Stimulated activated naive CD4-positive, alpha-beta T cell treated with Interleukin-2 at 50 U/mL for 16 hours (primary cell): Measurements from ENCODE around the gene KIAA1958.
"Not testable (repeated sequence)": the region's sequence is repeated elsewhere in the genome, so short reads cannot be mapped to it uniquely, and the experiment has no call there.

Source experiments
- DNase-seq: peaks from one replicate; lab custom pipeline; 2025; lab: John Stamatoyannopoulos, UW

The KIAA1958 gene

DNA sequence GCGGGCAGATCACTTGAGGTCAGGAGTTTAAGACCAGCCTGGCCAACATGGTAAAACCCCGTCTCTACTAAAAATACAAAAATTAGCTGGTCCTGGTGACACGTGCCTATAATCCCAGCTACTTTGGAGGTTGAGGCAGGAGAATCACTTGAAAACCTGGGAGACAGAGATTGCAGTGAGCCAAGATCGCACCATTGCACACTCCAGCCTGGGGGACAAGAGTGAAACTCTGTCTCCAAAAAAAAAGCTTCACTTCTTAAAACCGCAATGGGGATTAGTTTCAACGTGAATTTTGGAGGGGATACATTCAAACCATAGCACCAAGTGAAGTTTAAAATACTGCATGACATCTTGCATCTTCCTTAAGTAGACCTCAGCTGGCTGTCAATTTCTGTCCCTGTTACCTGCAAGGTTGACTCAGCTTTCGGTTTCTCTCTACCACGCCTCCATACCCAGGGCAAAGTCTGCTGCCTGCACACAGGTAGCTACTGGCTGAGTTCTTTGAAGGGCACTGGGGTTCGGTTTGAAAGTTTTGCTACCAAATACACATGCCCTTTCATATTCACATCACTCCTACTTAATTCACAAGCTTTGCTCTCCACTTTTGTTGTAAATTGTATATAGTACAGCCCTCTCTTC, 69.3 kb downstream of the KIAA1958 start:
- DNase-seq, result no peak

DNA sequence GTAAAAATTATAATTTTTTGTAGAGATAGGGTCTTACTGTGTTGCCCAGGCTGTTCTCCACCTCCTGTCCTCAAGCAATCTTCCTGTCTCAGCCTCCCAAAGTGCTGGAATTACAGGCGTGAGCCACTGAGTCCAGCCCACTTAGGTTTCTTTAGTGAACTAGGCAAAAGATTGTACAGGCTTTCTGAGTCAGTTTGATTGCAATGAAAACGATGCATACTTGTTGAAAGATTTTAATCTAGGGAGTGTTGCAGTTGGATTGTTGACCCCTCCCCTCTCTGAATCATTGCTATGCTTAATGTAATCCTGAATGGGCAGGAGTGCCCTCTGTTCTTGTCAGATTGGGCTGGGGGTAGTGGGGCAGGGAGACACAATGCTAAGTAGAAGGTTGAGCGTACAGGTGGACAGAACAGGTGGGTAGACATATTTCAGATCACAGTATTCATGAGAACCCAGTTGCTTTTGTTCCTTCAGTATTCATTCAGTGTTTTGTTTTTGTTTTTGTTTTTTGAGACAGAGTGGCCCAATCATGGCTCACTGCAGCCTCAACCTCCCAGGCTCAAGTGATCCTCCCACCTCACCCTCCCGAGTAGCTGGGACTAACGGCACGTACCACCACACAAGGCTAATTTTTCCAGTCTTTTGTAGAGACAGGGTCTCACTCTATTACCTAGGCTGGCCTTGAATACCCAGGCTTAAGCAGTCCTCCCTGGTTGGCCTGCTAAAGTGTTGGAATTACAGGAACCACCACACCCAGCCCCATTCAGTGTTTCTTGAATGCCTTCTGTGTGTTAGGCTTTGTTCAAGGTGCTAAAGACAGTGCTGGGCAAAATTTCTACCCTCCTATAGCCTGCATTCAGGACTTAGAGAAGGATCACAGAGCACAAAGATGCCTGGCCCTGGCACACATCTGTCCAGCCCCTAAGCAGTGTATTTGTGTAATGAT, 70.1 kb downstream of the KIAA1958 start:
- DNase-seq, result no peak

DNA sequence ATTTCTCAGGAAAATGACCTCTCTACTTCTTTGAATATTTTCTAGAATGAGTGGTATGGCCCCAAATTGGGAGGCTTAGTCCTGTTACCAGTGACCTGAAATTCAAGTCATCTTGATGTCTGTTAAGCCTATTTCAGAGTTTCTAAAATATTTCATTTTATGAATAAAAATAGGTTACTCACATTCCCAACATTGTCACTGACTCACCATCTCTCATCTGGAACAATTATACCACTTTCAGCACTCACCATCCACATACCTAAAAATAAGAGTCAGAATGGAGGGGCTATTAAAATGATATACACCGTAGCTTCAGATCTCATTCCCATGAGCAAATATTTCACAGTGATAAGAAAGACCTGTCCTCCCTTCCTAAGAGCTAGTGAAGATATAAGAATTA, 71.8 kb downstream of the KIAA1958 start:
- no peak for DNase-seq

DNA sequence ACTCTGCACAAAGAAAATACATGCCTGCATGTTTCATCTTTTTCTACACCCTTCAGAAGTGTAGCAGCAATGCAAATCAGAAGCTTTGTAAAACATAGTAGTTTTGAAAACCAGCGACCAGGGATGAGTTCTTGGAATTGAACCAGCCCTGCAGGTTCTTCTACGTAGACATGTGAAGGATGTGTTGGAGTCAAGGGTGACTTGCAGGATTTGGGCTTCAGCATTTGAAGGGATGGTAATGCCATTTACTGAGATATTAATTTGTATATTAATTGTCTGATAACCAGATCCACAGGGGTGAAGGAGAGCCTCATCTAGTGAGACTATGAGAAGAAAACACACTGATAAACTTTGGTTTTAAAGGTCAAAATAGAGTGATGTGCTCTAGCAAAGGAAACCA, 72.4 kb downstream of the KIAA1958 start:
- DNase-seq, result no peak

DNA sequence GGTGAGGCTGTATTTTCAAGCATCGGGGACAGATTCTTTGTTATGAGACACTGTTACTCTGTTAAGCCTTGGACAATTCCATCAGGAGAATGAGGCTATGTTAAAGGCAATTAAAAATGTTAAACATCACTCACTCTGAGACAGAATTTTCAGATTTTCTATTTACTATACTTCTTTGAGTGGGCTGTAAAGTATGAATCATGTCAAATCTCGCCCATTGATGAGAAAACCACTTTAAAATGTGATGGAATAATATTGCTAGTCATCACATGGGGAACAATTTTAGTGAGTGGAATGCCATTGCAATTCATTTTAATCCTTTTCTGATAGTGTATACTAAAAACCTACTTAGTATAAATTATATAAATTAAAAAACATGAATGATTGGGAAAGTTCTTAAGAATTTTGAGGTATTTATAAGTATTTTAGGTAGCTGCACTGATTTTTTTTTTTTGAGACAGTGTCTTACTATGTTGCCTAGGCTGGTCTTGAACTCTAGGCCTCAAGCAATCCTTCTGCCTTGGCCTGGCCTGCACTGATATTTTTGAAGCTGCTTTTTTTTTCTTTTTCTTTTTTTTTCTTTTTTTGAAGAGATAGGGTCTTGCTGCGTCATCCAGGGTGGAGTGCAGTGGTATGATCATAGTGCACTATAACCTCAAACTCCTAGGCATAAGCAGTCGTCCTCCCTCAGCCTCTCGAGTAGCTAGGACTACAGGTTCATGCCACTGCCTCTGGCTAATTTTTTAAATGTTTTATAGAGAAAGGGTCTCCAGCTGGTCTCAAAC, 73.2 kb downstream of the KIAA1958 start:
- no peak for DNase-seq

DNA sequence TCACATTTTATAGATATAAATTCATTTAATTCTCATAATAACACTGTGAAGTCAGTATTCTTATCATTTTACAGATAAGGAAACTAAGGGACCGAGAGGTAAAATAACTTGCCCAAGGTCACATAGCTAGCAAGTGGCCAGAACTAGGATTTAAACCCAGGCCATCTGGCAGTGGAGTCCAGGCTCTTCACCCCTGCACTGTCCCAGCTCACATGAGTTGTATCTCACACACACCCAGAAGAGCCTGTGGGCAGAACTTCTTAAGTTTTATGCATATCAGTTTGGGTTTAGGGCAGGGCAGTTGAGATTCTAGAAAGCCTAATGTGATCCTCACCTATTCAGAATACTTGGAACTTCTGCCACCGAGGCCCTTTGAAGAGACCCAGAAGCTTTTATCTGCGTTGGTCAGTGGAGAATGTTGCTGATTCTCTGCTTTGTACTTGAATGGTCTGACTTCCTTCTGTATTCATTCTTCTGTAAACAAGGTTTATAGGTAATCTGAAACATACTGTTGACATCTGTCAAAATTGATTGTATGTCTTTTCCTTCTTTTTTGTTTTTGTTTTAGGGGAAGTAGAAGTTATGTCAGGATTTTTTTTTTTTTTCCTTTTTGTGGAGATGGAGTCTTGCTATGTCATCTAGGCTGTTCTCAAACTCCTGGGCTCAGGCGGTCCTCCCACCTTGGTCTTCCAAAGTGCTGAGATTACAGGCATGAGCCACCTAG, 75.8 kb downstream of the KIAA1958 start:
- no peak for DNase-seq

DNA sequence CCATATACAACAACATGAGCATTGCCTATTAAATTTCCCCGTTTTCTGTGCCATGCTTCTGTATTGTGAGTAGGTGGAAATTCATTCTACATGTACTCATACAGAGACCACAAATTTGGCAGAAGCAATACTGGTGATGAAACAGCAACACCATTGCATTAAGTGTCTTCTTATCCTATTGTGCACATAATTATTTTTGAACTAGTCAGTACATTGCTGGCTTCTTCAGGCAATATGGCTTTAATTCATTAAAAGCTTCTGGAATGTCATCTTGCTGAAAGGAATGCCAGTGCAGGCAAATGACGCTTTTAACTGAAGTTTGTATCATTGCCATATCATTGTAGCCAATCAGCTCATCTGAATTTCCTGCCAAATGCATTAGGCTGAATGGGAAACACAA, 82.6 kb downstream of the KIAA1958 start:
- DNase-seq, result no peak

DNA sequence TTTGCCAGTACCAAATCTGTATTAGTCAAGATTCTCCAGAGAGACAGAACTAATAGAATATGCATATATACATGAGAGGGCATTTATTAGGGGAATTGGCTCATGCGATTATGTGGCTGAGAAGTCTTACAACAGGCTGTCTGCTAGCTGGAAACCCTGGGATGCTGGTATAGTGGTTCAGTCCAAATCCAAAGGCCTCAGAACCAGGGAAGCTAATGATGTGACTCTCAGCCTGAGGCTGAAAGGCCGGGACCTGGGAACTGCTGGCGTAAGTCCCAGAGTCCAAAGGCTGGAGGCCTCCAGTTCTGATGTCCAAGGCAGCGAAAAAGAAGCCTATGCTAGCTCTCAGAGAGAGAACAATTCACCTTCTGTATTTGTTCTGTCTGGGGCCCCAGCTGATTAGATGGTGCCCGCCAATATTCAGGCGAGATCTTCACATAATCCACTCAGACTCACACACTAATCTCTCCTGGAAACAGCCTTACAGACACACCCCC, 84.1 kb downstream of the KIAA1958 start:
- DNase-seq, result no peak

DNA sequence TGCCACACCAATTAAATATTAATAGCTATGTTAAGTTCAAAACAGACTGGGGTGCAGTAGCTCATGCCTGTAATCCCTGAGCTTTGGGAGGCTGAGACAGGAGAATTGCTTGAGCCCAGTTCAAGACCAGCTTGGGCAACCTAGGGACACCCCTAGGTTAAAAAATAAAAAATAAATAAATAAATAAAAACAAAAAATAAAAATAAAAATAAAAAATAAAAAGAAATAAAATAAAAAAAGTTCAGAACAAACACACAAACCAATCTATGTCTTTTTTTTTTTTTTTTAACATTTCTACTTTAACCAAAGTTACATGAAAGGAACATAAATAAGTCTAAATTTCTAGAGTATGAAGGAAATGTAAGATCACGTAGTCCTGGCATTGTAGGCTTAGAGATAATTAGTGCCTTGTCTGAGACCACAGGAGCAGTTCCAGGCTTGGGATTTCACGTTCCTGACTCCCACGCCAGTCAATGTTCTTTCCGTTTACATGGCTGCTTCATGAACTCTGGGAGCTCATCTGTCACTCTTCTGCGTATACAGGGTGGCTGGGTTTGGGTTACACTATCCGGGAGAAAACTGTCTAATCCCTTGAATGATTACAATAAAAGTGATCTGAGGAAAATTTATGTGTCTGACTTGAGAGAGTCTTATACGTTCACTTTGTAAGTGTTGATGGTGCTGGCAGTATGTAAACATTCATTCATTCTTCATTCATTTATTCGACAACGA, 85.2 kb downstream of the KIAA1958 start:
- DNase-seq, result no peak

DNA sequence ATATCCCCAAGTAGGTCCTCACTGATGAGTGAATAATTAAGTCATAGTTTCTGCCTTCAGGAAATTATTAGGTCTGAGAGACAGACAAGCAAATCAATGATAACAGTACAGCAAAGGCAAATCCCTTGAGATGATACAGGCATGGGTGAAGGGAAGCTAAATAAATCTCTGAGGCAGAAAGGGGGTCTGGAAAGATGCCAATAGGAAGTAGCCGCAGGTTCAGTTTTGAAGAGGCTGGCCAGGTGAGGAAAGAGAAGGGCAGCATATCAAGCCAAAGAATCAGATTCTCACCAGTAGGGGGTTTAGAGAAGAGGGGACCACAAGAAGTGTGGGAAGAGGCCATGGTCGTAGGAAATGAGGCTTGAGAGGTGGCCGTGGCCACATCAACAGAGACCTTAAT, 85.8 kb downstream of the KIAA1958 start:
- DNase-seq, result no peak

DNA sequence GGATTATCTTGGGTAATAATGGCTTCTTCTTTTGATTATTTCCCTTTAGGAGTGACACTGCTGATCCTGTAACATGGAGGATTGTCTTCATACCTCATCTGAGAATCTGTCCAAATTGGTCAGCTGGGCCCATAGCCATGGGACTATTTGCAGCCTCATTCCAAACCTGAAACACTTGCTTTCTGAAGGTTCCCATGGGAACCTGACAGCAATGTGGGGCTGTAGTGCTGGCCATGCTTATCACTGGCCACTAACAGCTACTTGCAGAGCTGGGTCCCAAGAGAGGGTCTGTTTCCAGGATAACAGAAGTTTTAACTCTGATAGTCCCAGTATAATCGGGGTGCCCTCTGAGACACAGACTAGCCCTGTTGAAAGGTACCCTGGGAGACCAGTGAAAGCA, 87.4 kb downstream of the KIAA1958 start:
- DNase-seq, result no peak

DNA sequence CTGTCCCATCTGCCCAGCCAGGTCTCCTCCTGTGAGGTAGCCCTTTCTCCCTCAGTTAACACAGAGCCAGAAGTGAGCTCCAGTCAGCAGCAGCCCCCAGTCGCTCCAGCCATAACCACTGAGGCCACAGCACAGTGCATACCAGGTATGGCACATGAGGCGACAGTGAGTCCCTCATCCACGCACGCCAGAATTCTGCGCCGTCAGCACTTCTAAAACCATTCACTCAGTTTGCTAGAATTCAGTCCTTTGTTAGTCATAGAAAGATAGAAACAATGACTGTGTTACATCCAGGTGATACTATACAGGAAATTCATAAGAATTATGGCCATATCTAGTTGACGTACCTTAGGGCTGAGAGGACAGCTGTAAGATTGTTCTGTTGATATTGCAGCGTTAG, 88.5 kb downstream of the KIAA1958 start:
- no peak for DNase-seq

DNA sequence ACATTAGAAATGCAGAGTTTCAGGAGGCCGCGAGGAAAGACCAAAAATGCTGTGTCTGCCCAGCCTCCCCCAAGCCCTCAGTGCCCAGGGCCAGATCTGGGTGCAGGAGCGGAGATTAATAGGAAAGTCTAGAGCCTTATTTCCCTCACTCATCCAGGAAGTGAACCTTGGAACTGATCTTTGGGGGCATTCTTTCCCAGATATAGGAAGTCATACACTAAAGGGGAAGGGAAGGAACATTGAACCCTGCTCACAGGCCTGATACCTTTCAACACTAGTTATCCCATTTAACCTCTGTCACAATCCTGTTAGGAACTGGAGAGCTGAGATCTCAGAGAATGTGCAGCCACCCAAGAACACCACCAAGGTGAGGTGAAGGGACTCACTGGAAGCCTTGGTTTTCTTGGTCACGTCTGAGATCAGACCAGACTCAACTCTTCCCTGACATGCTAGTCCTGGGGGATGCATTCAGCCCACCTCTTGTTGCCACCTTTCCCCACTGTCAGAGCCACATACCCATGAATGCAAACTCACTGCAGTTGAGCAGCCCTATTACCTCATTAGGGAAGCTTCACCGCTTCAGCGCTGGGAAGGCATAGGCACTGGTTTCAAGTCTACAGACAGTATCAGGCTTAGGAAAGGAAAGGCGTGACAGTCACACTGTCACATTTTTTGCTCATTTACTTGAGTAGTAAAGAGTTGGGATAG, 95.0 kb downstream of the KIAA1958 start:
- no peak for DNase-seq

DNA sequence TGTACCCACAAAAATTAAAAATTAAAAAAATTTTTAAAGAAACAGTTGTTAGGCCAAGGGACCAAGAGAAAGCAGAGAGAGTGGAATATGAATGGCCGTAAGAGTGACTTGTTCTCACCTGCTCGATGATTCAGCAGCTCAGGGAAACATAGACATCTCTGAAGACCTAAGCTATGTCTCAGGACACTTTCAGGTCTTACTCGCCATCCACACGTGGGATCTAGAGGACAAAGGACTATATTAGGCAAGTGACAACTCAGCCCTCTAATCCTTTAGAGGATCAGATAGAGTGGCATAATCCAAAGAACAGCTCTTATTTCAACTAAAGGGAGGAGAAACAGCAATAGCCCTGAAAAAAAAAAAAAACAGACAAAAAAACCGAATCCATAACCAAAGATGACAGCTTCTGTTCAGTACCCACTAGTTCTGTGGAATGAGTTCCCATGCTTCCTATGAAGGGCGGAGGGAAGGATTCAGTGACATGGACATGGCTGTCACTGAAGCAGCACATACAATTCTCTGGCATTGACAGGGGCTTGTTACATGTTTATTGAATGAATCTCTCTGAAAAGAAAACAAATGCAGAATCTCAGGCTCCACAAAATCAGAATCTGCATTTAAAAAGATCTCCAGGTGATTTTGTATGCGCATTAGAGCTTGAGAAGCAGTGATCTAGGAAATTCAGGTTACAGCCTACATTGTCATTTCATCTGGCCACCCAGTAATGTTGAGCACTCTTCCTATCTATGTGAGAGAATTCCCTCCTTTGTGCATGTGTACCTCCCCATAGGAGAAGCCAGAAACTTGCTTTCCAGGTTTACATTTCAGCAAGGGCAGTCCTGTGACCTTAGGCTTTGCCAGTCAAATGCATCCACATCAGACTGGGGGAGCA, 96.0 kb downstream of the KIAA1958 start:
- no peak for DNase-seq

DNA sequence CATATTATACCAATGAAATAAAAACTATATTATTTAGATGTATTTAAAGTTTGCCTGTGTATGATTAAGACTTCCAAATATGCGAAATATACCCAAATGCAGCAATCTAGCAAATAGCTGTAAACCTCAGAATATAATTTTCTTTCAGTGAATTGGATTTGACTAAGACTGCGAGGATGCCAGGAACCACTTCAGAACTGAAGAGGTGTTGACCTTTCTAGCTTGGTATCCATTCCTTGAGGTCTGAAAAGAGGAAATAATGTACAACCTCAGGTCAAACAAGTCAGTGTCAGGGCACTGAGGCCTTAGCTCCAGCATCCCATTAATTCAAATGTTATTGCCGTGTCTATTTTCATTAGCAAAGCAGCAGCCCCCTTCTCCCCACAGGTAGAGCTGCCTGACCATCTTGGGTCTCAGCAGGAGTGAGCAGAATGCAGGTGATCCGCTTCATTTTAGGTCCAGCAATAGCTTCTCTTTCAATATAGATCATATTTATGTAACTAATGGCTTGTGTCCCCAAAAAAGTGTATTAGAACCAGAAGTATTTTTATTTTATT, 100.0 kb downstream of the KIAA1958 start:
- DNase-seq, result no peak

DNA sequence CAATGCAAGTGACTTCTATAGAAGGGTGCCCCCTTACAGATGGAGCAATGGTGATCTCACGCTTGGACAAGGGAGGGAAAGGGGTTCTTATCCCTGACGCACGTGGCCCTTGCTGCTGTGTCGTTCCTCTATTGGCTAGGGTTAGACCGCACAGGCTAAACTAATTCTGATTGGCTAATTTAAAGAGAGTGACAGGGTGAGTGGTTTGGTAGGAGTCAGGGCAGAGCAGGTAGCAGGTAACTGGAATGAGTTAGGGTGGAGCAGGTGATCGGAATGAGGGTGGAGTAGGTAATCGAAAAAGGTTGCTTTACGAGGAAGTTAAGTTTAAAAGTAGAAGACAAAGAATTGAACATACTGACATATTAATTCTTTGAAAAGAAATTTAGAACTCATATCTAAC, 105.2 kb downstream of the KIAA1958 start:
- not testable (repeated sequence) for DNase-seq

DNA sequence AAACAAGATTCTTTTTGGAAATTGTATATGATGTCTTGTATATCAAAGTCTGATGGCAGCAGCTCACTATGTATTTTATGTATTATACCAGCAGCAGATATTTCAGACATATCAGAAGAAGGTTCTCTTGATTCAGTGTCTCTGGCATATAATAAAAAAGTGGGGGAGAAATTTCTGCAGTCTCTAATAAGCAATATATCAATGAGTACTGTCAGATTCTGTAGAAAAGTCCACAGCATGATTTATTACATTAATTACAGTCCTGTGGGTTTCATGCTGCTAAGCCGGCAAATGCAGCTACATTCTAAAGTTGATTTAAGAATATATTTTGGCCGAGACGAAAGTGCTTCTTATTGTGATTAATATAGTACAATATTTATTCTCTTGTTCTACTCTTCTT, 113.1 kb downstream of the KIAA1958 start:
- no peak for DNase-seq

DNA sequence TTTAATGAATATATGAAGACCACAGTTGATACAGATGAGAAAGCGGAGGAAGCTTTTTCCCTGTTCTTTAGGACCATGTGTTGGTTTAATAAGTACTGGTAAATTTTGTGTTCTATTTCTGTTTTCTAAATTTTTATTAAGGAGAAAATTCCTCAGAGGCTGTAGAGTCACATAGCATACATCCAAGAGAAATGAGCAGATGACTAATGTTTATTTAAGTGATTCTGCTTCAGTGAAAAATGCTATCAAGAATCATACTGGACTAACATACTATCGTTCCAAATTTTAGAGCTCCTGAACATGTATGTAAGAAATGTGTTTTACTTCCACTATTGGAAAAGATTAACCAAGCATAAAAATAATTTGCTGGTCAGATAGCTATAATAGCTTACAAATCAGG, 115.0 kb downstream of the KIAA1958 start:
- DNase-seq, result no peak

DNA sequence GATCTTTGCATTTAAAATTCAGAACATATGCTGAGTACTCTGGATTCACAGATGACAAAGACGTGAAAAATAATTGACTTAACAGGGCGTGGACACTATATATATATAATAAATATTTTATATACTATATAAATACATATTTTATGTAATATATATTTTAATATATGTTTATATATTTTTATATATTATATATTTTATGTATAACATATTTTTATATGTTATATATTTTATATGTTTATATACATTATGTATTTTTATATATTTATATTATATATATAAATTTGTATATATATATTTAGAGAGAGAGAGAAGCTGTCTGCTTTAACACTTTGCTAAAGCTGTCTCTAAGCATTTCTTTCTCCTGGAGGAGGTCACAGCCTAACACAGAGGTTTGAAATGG, 118.2 kb downstream of the KIAA1958 start:
- DNase-seq, result no peak
